Fibroblast of upper back skin (primary cell): Measurements from ENCODE around the gene NLRP14.

Experiments
- DNase-seq: peaks from one replicate; pipeline ENCODE4 v3.0.0-alpha.2; 2013

Gene NLRP14

DNA sequence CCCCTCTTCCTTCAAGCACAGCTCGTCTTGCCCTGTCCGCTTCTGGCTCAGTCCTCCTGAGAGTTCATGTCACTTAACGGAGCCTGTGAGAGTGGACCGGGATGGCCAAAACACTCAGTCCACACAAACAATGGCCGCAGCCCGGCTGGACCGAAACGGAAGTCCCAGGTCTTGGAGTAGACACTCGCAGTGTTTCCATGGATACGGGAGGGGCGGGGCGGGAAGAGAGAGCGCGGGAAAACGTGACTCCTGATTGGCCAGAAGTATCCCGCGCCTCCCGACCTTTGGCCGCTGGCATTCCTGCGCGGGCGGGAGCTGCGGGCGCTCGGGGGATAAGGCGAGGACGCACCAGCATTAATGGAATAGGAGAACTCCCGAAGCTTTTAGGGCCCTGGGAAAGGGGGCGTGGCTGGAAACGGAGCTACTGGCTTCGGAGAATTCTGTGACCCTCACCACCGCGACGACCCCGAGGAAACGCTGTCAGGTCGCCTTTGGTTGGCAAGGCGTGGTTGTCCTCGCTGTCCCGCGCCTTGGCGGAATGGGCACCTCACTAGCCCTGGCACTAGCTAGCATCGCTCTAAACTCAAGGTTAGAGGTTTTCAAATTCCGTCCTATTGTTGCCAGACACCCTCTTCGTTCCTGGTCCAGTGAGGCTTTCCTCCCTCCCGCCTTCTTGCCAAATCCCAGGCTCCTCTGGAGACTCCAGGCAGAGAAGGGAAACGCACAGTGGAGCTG, at the start of gene NLRP14, which contains the start of gene ZNF214:
TSS of gene NLRP14 (plus strand) at position 297 of the 735 bp plus-strand sequence. CDS start 18,108 bp downstream, outside the sequence.
TSS of gene ZNF214 (minus strand) at position 164 of the 735 bp plus-strand sequence. CDS start 17,511 bp downstream, outside the sequence.
- DNase-seq, result peak; percentile 93

DNA sequence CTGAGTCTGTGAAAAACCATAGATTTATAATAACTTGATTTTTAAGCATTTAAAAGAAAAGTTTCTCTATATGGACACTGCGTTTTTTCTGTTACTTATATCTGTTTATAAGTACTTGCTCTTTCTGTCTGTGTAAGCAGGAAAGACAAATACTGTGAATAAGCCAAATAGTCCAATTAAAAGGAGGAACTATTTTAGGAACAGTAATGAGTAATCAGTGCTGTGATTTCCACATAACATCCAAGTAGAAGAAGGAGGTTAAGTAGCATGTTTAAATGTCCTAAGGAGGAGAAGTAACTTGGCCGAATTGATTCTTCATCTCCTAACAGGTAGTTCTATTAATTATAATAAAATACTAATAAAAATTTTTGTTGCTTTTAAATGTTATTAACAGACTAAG, 40.9 kb upstream of the NLRP14 start:
- DNase-seq, result no peak

DNA sequence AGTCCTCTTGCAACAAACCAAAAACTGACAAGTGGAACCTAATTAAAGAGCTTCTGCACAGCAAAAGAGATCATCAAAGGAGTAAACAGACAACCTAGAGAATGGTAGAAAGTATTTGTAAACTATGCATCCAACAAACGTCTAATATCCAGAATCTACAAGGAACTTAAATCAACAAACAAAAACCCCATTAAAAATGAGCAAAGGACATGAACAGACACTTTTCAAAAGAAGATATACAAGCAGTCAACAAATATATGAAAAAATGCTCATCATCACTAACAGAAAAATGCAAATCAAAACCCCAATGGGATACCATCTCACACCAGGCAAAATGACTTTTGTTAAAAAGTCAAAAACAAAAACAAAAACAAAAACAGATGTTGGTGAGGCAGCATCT, 33.8 kb upstream of the NLRP14 start:
- DNase-seq, result no peak

GRCh38 chr11:6988506-6988905, 31.8 kb upstream of the NLRP14 start:
- peak; percentile 30 for DNase-seq

- DNase-seq, result no peak
Observed at GRCh38 chr11:6991227-6991626, 29.1 kb upstream of the NLRP14 start.

DNA sequence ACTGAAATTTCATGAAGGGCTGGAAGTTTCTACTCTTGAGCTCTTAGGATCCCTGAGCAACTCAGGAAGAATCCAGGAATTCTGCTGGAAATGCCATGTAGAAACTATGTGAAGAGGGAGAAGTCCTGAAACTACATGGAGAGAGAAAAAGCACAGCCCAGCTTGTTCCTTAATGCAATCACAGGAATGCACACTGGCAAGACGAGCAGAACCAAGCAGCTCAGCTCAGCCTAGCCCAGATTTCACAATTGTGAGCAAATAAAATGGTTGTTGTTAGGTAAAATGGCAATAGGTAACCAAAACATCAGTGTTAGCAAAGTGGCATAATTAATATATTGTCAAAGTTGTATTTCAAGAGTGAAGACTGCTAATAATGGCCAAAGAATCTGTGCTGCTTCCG, 28.3 kb upstream of the NLRP14 start:
- peak; percentile 61 for DNase-seq

- peak; percentile 94 for DNase-seq
Observed at GRCh38 chr11:6992457-6993417, 27.5 kb upstream of the NLRP14 start.

DNA sequence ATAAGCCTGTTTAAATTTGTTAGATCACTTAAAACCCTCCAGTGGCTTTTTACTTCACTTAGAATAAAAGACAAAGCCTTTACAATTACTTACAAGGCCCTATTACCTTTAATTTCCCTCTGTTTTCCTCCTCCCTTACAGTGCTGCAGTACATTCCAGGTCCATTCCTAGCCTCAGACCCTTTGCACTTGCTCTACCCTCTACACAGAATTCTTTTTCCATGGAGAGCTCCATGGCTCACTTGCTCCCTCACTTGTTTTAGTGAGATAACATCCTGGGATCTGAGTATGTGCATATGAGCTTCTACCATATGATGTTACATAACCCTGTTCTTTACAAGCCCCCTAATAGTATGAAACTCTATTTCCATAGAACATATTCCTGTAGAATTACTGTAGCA, 24.6 kb upstream of the NLRP14 start:
- no peak for DNase-seq

- DNase-seq, result peak; percentile 67
Observed at GRCh38 chr11:7004482-7004881, 15.8 kb upstream of the NLRP14 start.

GRCh38 chr11:7014118-7014517, 6.2 kb upstream of the NLRP14 start:
- no peak for DNase-seq

DNA sequence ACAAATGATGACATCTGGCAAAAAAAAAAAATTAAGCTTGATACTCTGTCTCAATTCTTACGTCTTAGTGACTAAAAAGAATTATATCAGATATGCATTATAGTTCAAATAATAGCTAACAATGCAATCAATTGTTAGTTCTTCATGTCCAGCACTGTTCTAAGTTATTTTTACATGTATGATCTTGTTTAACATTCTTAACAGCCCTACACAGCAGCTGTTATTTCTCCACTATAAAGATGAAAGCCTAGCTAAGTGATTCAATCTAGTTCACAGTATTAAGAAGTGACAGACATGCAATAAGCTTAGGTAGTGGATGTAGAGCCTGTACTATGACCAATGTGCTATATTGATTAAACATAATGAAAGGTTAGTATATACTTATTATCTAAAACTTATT, 4.3 kb upstream of the NLRP14 start:
- no peak for DNase-seq

DNA sequence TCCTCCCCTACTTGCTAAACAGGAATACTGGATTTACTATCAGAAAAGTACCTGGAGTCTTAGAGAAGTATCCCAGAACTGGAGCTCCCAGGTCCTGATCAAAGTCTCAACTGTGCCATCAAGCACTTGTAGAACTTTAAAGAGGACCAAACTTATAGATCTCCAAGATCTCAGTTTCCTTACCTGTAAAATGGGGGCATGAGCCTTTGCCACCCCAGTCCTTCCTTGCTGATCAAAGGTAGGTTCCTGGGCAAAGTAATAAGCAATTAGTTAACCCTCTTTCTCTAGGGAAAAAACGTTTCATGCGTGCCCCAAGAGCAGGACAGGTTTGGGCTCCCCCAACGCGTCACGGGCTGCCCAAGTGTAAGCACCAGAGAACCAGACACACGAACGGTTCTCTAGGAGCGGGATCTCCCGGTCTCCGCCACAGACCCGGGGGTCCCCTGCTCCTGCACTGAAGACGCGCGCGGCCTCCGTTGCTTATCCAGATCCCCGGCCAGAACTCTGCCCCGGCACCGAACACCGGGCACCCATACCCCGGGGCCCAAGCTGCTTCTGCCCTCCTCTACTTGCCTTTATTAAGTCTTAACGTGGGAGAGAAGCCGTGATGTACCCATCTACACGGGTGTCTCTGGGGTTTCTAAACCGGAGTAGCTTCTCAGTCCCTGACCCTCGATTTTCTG, 638 bp upstream of the NLRP14 start:
- peak; percentile 7 for DNase-seq

- DNase-seq, result no peak
Observed at GRCh38 chr11:7021318-7021717, 1.0 kb downstream of the NLRP14 start.

GRCh38 chr11:7028141-7028540, 7.9 kb downstream of the NLRP14 start:
- DNase-seq, result no peak

GRCh38 chr11:7030836-7031235, 10.6 kb downstream of the NLRP14 start:
- DNase-seq, result no peak

- DNase-seq, result no peak
Observed at GRCh38 chr11:7031471-7031871, 11.2 kb downstream of the NLRP14 start.

GRCh38 chr11:7032692-7033091, 12.4 kb downstream of the NLRP14 start:
- DNase-seq, result no peak

GRCh38 chr11:7034019-7034418, 13.7 kb downstream of the NLRP14 start:
- DNase-seq, result no peak

- DNase-seq, result peak; percentile 4
Observed at GRCh38 chr11:7046474-7047175, 26.3 kb downstream of the NLRP14 start.

GRCh38 chr11:7050191-7050590, 29.9 kb downstream of the NLRP14 start:
- DNase-seq, result no peak

GRCh38 chr11:7056828-7057513, 36.7 kb downstream of the NLRP14 start:
- DNase-seq, result no peak

DNA sequence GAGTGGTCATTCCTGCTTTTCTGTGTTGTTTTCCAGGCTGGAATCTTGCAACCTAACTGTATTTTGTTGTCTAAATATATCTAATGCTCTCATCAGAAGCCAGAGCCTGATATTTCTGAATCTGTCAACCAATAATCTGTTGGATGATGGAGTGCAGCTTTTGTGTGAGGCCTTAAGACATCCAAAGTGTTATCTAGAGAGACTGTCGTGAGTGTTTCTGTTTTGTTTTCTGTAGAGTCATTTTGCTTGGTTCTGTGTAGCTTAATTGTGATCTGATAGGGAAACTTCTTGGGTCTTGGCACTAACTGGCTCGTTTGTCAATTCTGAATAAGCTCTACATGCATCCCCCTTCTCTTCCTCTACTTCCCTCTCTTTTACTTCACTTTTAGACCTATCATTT, 37.4 kb downstream of the NLRP14 start:
- DNase-seq, result no peak
